ENCODE results near the gene RIT2. TPM values are rescaled to one million over a fixed set of nuclear protein-coding genes. Genes with fewer than 3 reads are reported as not detected.

Gene RIT2
- total and polyA plus RNA-seq, 9 donors: not detected

DNA sequence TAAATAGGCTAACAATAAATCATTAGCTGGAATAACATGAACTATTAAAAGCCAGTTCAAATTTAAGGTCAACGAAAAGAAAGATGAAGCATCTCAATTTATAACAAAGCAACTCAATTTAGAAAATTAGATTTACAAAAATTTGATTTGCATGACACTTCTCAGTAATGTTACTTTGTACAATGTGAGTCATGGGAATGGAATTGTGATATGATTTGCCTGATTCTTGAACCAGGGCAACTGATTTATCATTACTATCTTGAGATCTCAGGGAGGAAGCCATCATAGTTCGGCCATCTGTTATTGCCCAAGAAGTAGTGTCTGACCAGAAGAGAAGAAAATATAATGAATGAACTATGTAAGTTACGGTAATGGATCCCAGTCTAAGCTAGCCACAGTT lies 193.1 kb downstream of the RIT2 start:
- no peak overlapping the region for H3K4me3 ChIP-seq
- 86 to 94% (median 92%) methylated on average over 3 of the region's 3 CpGs for WGBS, 3 donors
- intact Hi-C loops (cut with DNase I): loop anchor here in 1 of 4 donors (5.0 kb wide), 1 partner anchor 460 kb away; no protein-coding TSS in a partner anchor
- no peaks in the 10 kb centered on the region for H3K9me3 ChIP-seq
- no peak overlapping the region for H3K27ac ChIP-seq
- DNase-seq: no peak
- H3K36me3 ChIP-seq: no peaks in the 10 kb centered on the region
- H3K27me3 ChIP-seq: no peaks in the 10 kb centered on the region
- TF ChIP-seq, protein P1, sequence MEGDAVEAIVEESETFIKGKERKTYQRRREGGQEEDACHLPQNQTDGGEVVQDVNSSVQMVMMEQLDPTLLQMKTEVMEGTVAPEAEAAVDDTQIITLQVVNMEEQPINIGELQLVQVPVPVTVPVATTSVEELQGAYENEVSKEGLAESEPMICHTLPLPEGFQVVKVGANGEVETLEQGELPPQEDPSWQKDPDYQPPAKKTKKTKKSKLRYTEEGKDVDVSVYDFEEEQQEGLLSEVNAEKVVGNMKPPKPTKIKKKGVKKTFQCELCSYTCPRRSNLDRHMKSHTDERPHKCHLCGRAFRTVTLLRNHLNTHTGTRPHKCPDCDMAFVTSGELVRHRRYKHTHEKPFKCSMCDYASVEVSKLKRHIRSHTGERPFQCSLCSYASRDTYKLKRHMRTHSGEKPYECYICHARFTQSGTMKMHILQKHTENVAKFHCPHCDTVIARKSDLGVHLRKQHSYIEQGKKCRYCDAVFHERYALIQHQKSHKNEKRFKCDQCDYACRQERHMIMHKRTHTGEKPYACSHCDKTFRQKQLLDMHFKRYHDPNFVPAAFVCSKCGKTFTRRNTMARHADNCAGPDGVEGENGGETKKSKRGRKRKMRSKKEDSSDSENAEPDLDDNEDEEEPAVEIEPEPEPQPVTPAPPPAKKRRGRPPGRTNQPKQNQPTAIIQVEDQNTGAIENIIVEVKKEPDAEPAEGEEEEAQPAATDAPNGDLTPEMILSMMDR (IDR thresholded peaks at IDR 0.05): no peak
- no peak for TF ChIP-seq EP300 (IDR thresholded peaks at IDR 0.05)
- no peaks in the 10 kb centered on the region for H3K4me1 ChIP-seq (ENCODE audit: insufficient read depth)

DNA sequence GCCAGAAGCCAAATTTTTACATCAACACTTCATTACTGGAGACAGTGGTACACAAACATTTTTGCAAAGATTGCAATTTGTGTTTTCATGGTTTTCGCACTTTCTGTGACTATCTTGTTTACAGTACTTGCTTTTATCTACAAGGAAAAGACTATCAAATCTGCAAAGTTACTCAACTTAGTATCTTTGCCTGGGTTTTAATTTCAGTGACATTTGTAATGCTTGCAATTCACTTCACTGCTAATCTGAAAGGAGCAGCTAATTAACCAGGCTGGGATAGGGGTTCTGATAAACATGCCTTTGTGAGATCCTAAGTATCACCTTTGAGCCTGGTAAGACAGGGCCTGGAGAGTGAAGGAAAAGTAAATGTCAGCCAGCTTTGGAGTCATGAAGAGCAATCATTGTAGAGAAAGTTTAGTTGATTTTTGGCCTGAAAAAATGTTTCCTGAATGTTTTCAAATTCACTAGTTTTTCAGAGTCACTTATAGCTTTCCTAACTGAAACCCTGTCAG lies 194.2 kb downstream of the RIT2 start:
- no peaks in the 10 kb centered on the region for H3K27me3 ChIP-seq
- no peak overlapping the region for H3K27ac ChIP-seq
- intact Hi-C loops (cut with DNase I): loop anchor here in 1 of 4 donors (5.0 kb wide), 1 partner anchor 461 kb away; no protein-coding TSS in a partner anchor
- TF ChIP-seq EP300 (IDR thresholded peaks at IDR 0.05): no peak
- TF ChIP-seq POLR2A (IDR thresholded peaks at IDR 0.05): no peak
- TF ChIP-seq, protein P1 (IDR thresholded peaks at IDR 0.05): no peak
- H3K4me3 ChIP-seq: no peak overlapping the region
- WGBS, 3 donors: 20 to 37% (median 31%) methylated on average over 1 of the region's 1 CpG
- no peak for DNase-seq
- H3K9me3 ChIP-seq: no peaks in the 10 kb centered on the region
- no peaks in the 10 kb centered on the region for H3K4me1 ChIP-seq (ENCODE audit: insufficient read depth)
- H3K36me3 ChIP-seq: no peaks in the 10 kb centered on the region

DNA sequence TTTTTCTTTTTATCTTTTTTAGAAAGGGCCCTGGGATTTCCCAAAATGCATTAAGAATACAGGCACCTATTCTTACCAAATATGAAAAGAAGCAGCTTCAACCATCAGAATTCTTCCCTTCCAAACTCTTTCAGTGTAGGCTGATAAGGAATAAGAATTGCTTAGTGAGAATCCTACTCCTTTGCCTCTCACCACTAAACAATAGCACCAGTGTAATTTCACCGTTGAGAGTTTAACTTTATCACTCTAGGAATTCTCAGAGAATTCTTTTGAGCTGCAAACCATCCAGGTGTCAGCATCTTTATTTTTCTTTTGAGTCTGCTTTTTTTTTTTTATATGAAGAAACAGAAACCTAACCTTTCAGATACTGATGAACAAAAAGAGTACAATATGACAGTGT lies 194.9 kb downstream of the RIT2 start:
- H3K27ac ChIP-seq: no peak overlapping the region
- no peaks in the 10 kb centered on the region for H3K36me3 ChIP-seq
- no peak overlapping the region for H3K4me3 ChIP-seq
- intact Hi-C loops (cut with DNase I): loop anchor here in 1 of 4 donors (5.0 kb wide), 1 partner anchor 462 kb away; no protein-coding TSS in a partner anchor
- no peaks in the 10 kb centered on the region for H3K27me3 ChIP-seq
- no peak for TF ChIP-seq EP300 (IDR thresholded peaks at IDR 0.05)
- TF ChIP-seq POLR2A (IDR thresholded peaks at IDR 0.05): no peak
- TF ChIP-seq, protein P1 (IDR thresholded peaks at IDR 0.05): no peak
- no peak for DNase-seq
- H3K9me3 ChIP-seq: no peaks in the 10 kb centered on the region
- WGBS, 3 donors: 4 to 17% (median 9%) methylated on average over 1 of the region's 1 CpG
- no peaks in the 10 kb centered on the region for H3K4me1 ChIP-seq (ENCODE audit: insufficient read depth)

DNA sequence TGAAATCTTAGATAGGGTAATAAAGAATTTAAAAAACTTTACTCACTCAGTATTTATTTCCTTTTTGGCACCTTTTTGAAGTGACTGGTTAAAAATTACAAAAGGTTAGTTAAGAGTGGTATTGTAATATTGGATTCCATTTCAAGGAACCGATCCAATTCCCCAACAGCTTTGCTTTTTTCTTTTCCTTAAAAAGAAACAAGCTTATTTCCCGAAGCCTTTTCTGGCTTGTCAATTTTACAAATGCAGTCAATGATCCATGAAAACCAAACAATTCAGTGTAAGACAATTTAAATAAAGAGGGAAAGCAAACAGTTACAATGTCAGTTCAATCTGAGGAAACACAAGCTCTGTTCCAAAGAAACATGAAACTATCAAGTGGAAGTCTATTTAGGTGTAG lies 200.2 kb downstream of the RIT2 start:
- TF ChIP-seq, protein P1 (IDR thresholded peaks at IDR 0.05): no peak
- no peak for TF ChIP-seq EP300 (IDR thresholded peaks at IDR 0.05)
- TF ChIP-seq POLR2A (IDR thresholded peaks at IDR 0.05): no peak
- intact Hi-C loops (cut with DNase I): no loop called here
- 63 to 78% (median 70%) methylated on average over 2 of the region's 2 CpGs for WGBS, 3 donors
- DNase-seq: no peak
- Histone ChIP-seq H3K4me3 (no peak overlapping the region), H3K36me3 (no peaks in the 10 kb centered on the region), H3K9me3 (no peaks in the 10 kb centered on the region), H3K4me1 (ENCODE audit: insufficient read depth) (no peaks in the 10 kb centered on the region), H3K27ac (no peak overlapping the region), H3K27me3 (no peaks in the 10 kb centered on the region)

Measured in ovary (tissue), 9 donors.